Uterus (tissue), 4 donors: ENCODE data around the gene DOCK4. TPM values are rescaled to one million over a fixed set of nuclear protein-coding genes. Genes with fewer than 3 reads are reported as not detected.

Experiments
- DNase-seq, 2 donors: peaks; one replicate each; pipeline ENCODE4 v3.0.0-alpha.2; 2019 to 2020
- H3K27ac ChIP-seq, 2 donors: fragments of 200-600 bp; sonication (generic); 1 replicate in 1 of 2; 2 replicates in 1 of 2; pipeline ENCODE4 v1.5.1; 2016 to 2018
- H3K27me3 ChIP-seq, 2 donors: fragments of 200-600 bp; sonication (generic); one replicate each; pipeline ENCODE4 v1.5.1; 2018 to 2019; ENCODE audit warnings: control low read depth in 1 of 2
- H3K36me3 ChIP-seq, 2 donors: fragments of 200-600 bp; sonication (generic); one replicate each; pipeline ENCODE4 v1.5.1; 2019; ENCODE audit warnings: control low read depth in 1 of 2
- H3K4me1 ChIP-seq, 2 donors: fragments of 200-600 bp; sonication (generic); one replicate each; pipeline ENCODE4 v1.5.1; 2018 to 2019; ENCODE audit warnings: control low read depth in 1 of 2
- H3K4me3 ChIP-seq, 2 donors: fragments of 200-600 bp; sonication (generic); 1 replicate in 1 of 2; 2 replicates in 1 of 2; pipeline ENCODE4 v1.5.1; 2018 to 2019; ENCODE audit warnings: mild to moderate bottlenecking in 1 of 2
- H3K9me3 ChIP-seq, 2 donors: fragments of 200-600 bp; sonication (generic); one replicate each; pipeline ENCODE4 v1.5.1; 2019; ENCODE audit warnings: control low read depth in 1 of 2
- POLR2A ChIP-seq, 2 donors: fragments of 450-650 bp; IDR thresholded peaks; one replicate each; pipeline ENCODE4 v1.6.1; 2016; ENCODE audit warnings: antibody characterized with exemption in 2 of 2, mild to moderate bottlenecking in 1 of 2, moderate library complexity in 1 of 2
- intact Hi-C: fragments of 100-400 bp; cut with DNase I; formaldehyde crosslinking; loops from one replicate; pipeline ENCODE4 v1.15.1; 2023; ENCODE audit warnings: low total_unique reads
- total RNA-seq, 4 donors: library from RNA; depleted of rRNA in 3 of 4; stranded (reverse); fragments of >200 nt in 3 of 4; gene quantifications; one replicate each; pipeline versions ENCODE4 v1.1.0 to v1.2.4, GENCODE V29; 2014 to 2023
- TF ChIP-seq, protein P1 (sequence below), 4 experiments: fragments of 200-600 bp in 2 of 4; fragments of 450-650 bp in 2 of 4; sonication (generic) in 2 of 4; IDR thresholded peaks; one replicate each; pipeline ENCODE4 v1.5.1; 2016 to 2019; ENCODE audit warnings: antibody characterized with exemption in 4 of 4, mild to moderate bottlenecking in 2 of 4, moderate library complexity in 1 of 4
- donor health status: DM: yes; HTN: yes; CAD: no.

The DOCK4 gene
- total RNA-seq, 4 donors from 2014 or later = 48.8 to 217 (median 72.3) TPM

DNA sequence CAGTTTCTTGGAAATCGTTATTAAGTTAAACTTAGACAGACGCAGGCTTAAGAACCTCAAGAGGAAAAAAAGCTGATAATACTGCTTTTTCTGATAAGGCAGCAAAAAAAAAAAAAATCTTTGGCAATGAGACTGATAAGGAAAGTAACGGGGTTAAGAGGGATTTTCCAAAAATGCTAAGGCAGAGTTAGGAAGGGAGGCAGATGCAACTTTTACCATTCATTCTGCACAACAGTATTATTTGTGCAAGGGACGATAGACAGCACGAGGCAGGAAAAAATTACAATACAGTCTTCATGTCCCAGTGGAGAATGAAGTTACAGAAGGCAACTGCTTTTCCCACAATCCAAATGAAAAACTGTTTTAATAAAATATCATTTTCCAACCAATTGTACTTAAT lies 194.0 kb downstream of the DOCK4 start:
- no peak for DNase-seq
- intact Hi-C loops = no loop called here
- H3K4me3 ChIP-seq = no peak overlapping the region
- no peak overlapping the region for H3K27ac ChIP-seq
- no peaks in the 10 kb centered on the region for H3K4me1 ChIP-seq
- no peaks in the 10 kb centered on the region for H3K27me3 ChIP-seq
- no peaks in the 10 kb centered on the region for H3K36me3 ChIP-seq
- no peaks in the 10 kb centered on the region for H3K9me3 ChIP-seq
- TF ChIP-seq, protein P1, sequence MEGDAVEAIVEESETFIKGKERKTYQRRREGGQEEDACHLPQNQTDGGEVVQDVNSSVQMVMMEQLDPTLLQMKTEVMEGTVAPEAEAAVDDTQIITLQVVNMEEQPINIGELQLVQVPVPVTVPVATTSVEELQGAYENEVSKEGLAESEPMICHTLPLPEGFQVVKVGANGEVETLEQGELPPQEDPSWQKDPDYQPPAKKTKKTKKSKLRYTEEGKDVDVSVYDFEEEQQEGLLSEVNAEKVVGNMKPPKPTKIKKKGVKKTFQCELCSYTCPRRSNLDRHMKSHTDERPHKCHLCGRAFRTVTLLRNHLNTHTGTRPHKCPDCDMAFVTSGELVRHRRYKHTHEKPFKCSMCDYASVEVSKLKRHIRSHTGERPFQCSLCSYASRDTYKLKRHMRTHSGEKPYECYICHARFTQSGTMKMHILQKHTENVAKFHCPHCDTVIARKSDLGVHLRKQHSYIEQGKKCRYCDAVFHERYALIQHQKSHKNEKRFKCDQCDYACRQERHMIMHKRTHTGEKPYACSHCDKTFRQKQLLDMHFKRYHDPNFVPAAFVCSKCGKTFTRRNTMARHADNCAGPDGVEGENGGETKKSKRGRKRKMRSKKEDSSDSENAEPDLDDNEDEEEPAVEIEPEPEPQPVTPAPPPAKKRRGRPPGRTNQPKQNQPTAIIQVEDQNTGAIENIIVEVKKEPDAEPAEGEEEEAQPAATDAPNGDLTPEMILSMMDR (IDR thresholded peaks at IDR 0.05) = no peak
- TF ChIP-seq POLR2A (IDR thresholded peaks at IDR 0.05) = no peak

DNA sequence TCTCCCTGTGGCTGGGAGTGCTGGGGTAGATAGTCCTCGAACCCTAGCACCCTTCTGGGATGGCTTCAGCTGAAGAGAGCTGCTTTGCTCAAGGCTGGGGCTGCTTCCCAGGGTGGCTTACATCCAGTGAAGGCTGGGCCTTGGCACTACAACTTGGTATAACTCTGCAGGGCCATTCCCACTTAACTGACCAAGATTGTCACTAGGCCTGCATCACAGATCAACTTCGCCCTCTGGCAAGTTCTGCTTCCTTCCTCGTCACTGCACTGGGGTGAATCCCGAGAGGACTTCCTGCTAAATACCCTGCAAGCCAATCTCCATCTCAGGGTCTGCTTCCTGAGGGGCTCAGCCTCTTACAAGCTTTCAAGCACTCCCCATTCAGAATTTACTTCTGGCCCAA lies 195.2 kb downstream of the DOCK4 start:
- intact Hi-C loops = no loop called here
- DNase-seq = no peak
- TF ChIP-seq, protein P1 (IDR thresholded peaks at IDR 0.05) = no peak
- no peak for TF ChIP-seq POLR2A (IDR thresholded peaks at IDR 0.05)
- Histone ChIP-seq H3K9me3 (no peaks in the 10 kb centered on the region), H3K4me1 (no peaks in the 10 kb centered on the region), H3K36me3 (no peaks in the 10 kb centered on the region), H3K4me3 (no peak overlapping the region), H3K27me3 (no peaks in the 10 kb centered on the region), H3K27ac (no peak overlapping the region)

DNA sequence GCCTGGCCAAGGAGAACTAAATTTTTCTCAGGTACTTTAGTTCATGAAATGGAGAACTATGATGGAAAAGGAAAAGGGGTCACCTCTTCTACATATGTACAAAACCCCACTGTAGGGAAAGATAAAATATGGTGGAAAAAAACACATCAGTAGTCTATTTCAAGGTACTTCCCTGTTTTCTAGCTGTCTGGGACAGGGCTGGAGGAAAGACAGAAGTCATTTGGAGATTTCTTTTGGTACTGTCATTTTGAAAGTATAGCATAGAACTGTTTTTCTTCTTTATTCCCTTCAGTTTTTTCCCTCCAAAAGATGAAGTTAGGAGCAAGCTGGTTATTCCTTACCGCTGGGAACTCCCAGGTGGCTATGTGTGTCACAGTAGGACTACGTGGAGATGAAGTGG lies 196.1 kb downstream of the DOCK4 start:
- H3K4me3 ChIP-seq = no peak overlapping the region
- no peaks in the 10 kb centered on the region for H3K27me3 ChIP-seq
- no peaks in the 10 kb centered on the region for H3K36me3 ChIP-seq
- no peak overlapping the region for H3K27ac ChIP-seq
- no peaks in the 10 kb centered on the region for H3K9me3 ChIP-seq
- TF ChIP-seq, protein P1 (IDR thresholded peaks at IDR 0.05) = no peak
- no peak for TF ChIP-seq POLR2A (IDR thresholded peaks at IDR 0.05)
- no peak for DNase-seq
- H3K4me1 ChIP-seq = no peaks in the 10 kb centered on the region
- intact Hi-C loops = no loop called here

DNA sequence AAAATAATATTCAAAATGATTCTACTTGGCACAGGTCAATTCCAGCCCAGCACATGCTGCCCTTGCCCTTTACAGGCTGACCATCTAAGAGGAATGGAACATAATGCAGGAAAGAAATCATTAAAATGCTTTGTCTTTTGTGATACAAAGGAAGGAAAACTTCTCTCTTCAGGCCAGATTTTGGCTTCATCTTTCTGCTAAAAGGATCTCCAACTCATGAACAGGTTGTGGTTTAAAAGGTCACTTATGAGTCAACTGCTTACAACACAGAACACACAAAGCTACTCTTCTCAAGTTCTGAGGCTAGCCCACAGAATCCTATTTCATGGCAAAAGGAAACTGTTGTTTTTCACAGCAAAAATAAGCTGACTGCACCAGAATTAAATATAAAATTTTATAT lies 197.1 kb downstream of the DOCK4 start:
- no peaks in the 10 kb centered on the region for H3K36me3 ChIP-seq
- H3K4me3 ChIP-seq = no peak overlapping the region
- intact Hi-C loops = no loop called here
- H3K27ac ChIP-seq = no peak overlapping the region
- H3K9me3 ChIP-seq = no peaks in the 10 kb centered on the region
- no peaks in the 10 kb centered on the region for H3K27me3 ChIP-seq
- H3K4me1 ChIP-seq = no peaks in the 10 kb centered on the region
- DNase-seq = no peak
- no peak for TF ChIP-seq POLR2A (IDR thresholded peaks at IDR 0.05)
- TF ChIP-seq, protein P1 (IDR thresholded peaks at IDR 0.05) = no peak

DNA sequence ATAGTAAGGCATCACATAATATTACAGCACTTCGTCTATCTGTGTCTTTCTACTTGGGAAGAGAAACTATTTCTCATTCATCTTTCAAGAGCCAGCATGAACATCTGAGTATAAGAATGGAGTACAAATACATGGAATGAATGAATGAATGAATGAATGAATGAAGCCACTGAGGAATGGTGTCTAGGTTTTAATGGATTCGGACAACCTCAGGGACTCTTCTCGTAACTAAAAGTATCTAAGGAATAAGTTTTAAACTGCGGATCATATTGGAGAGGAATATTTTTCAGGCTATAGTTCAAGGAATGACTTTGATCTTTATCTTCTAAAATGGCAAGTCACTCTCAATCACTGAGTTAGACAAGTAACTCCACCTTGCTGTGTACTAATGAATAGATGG lies 199.0 kb downstream of the DOCK4 start:
- H3K27me3 ChIP-seq = no peaks in the 10 kb centered on the region
- no peak overlapping the region for H3K4me3 ChIP-seq
- no peaks in the 10 kb centered on the region for H3K4me1 ChIP-seq
- TF ChIP-seq, protein P1 (IDR thresholded peaks at IDR 0.05) = no peak
- TF ChIP-seq POLR2A (IDR thresholded peaks at IDR 0.05) = no peak
- DNase-seq = no peak
- H3K9me3 ChIP-seq = no peaks in the 10 kb centered on the region
- intact Hi-C loops = no loop called here
- no peak overlapping the region for H3K27ac ChIP-seq
- no peaks in the 10 kb centered on the region for H3K36me3 ChIP-seq
